ENCODE measurements around the gene FADS6.
"Not testable (repeated sequence)": the region's sequence is repeated elsewhere in the genome, so short reads cannot be mapped to it uniquely, and the experiment has no call there.

The FADS6 gene

DNA sequence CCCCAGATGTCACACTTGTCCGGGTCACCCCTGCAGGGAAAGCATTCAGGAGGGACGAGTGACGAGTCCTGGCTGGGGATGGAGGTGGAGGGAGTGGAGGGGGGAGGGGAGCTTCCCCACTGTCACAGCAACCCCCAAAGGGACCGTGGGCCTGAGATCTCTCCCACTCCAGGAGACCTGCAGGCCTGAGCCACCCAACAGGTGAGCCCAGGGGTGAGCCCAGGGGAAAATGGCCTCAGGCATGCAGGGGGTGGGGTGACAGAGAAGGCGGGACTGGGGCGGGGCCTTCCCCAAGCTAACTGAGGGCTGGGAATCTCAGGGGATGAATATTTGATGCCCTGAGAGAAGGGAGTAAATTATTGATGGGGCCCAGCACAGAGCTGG, 27.2 kb upstream of the FADS6 start:
- DNase-seq = no peak

DNA sequence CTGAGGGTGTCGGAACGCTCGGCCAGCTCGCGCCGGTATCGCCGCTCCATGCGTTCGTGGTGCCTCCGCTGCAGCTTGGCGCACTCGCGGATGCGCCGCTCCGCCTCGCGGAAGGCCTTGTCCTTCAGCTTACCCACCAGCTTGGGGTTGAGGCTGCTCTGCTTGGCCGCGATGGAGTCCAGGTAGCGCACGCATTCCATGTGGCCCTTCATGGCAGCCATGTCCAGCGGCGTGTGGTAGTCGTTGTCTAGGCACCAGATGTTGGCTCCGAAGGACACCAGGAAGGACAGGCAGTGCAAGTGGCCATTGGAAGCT, 26.8 kb upstream of the FADS6 start:
- DNase-seq = no peak

GRCh38 chr17:74919440-74920305, 26.2 kb upstream of the FADS6 start:
- no peak for DNase-seq

- DNase-seq = no peak
These were observed 25.5 kb upstream of the FADS6 start for GRCh38 chr17:74918906-74919305.

DNA sequence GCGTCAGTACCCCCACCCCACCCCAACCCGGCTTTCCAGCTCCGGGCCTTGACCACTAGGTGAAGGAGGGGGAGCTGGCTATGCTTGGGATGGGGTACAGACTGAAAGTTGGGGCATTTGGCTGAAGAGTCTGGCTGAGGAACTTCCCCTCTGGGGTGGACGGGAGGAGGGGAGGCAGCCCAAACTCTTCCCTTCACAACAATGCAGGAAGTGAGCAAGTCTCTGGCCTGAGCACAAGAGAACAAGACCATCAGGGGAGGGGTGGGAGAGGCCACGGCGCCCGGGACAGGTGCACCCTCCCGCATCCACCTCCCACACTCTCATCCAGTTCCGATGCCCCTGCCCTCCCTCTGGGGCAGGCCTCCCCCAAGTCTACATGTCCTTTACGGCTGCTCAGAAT, 24.0 kb upstream of the FADS6 start:
- no peak for DNase-seq

GRCh38 chr17:74916851-74917199, 23.4 kb upstream of the FADS6 start:
- DNase-seq = no peak

DNA sequence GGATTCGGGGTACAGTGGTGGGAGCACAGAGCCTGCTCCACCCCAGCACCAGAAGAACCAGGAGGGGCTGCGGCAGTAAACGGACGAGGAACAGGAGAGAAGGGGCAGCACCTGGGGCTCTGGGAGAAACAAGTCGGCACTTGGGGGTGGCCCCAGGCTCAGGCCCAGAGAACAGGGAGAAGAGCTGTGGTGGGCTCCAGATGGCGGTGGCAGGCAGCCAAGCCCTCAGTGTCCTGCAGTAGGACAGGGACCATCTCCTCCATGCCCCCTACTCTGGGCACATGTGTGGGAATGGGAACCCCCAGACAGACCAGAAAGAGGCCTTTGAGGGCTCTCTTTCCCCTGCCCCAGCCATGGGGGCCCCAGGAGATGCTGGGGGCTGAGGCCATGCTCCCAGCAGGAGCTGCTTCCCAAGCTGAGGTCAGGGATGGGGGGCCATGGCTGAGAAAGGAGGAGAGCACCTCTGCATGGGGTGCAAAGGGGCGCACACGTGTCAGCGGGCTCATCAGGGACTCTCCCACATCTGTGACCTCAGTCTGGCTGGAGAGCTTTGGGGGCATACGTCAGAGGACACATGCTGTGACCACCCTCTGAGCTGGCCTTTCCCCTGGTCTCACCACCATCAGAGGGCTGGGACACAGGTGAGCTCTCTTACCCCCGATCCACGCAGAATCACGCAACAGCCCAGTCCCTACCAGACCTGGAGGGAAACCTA, 22.9 kb upstream of the FADS6 start:
- no peak for DNase-seq

GRCh38 chr17:74911423-74911822, 18.0 kb upstream of the FADS6 start:
- DNase-seq = not testable (repeated sequence)

DNA sequence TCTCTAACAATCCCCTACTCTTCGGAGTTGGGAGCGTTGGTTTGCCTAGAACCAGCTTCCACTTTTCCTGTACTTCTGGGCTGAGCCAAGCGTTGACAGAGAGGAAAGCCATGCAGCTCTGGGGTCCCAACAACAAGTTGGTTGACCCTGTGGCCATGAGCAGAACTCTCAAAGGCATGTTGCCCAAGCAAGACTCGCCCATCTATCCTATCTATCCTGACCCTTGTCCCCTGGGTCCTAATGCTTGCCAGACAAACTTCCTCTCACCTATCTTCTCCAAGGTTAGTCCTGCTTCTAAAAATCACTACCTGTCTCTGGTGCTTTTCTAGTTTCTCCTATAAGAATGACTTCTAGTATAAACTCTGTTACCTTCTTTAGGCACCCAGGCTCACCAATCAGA, 15.7 kb upstream of the FADS6 start:
- DNase-seq = not testable (repeated sequence)

DNA sequence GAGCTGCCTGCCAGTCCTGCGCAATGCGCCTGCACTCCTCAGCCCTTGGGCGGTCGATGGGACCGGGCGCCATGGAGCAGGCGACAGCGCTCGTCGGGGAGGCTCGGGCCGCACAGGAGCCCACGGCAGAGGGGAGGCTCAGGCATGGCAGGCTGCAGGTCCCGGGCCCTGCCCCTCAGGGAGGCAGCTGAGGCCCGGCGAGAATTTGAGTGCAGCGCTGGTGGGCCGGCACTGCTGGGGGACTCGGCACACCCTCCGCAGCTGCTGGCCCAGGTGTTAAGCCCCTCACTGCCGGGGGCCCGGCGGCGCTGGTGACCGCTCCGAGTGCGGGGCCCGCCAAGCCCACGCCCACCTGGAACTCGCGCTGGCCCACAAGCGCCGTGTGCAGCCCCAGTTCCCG, 13.6 kb upstream of the FADS6 start:
- no peak for DNase-seq

DNA sequence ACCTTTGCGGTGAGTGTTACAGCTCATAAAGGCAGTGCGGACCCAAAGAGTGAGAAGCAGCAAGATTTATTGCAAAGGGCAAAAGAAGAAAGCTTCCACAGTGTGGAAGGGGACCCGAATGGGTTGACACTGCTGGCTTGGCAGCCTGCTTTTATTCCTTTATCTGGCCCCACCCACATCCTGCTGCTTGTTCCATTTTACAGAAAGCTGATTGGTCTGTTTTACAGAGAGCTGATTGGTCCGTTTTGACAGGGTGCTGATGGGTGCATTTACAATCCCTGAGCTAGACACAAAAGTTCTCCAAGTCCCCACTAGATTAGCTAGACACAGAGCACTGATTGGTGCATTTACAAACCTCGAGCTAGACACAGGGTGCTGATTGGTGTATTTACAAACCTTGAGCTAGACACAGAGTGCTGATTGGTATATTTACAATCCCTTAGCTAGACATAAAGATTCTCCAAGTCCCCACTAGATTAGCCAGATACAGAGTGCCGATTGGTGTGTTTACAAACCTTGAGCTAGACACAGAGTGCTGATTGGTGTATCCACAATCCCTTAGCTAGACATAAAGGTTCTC, 12.9 kb upstream of the FADS6 start:
- DNase-seq = not testable (repeated sequence)

DNA sequence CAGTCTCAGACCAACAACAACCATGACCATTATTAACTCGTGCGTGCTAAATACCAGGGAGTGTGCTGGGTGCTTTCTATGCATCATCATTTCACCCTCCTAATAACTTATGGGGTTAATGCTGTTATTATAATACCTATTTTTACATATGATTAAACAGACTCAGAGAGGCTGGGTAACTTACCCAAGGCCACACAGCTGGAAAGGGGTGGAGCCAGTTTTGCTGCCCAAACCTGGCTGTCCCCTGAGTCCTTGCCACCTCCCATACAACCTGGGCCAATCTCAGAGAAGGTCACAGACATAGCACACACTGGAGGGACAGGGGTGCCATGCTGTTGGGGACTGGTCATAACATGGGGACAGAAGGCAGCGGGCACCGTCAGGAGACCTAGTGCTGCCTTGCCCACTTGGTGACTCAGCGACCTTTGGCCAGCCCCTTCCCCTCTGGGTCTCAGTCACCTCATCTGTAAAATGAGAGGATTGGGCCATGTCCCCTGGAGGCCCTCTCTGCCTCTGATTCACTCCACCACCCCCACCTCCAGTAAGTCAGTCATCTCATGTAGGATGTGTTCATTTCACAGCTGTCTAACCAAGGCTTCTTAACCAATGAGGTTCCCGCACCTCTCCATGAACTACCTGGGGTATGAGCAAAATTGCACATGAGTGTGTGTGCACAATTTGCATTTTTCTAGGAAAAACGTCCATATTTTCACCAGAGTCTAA, 11.4 kb upstream of the FADS6 start:
- no peak for DNase-seq

DNA sequence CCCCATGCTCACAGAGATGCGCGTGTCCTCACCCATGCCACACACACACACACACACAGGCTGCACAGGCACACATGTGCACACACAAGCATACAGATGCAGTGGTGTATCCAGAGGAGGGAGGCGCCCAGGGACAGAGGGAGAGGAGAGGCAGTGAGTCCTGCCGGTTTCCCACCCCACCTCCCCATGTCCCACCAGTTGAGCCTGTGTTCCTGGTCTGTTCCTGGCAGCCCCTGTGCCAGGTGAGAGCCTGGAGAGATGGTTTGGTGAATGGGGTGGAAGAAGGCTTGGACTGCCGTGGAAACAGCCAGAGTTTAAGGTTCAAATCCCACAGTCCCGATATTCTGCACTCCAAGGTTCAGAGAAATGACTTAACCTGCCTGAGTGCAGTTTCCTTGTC, 10.2 kb upstream of the FADS6 start:
- no peak for DNase-seq

DNA sequence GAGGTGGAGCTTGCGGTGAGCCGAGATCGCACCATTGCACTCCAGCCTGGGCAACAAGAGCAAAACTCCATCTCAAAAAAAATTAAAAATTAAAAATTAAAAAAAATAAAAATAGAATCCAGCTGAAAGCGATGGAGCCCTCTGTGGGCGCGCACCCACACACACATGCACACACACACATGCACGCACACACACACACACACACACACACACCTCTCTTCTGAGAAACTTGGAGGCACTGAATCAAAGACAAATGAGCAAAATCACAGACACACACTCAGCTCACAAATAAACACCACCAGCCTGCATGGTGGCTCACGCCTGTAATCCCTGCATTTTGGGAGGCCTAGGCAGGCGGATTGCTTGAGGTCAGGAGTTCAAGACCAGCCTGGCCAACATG, 9.6 kb upstream of the FADS6 start:
- no peak for DNase-seq

DNA sequence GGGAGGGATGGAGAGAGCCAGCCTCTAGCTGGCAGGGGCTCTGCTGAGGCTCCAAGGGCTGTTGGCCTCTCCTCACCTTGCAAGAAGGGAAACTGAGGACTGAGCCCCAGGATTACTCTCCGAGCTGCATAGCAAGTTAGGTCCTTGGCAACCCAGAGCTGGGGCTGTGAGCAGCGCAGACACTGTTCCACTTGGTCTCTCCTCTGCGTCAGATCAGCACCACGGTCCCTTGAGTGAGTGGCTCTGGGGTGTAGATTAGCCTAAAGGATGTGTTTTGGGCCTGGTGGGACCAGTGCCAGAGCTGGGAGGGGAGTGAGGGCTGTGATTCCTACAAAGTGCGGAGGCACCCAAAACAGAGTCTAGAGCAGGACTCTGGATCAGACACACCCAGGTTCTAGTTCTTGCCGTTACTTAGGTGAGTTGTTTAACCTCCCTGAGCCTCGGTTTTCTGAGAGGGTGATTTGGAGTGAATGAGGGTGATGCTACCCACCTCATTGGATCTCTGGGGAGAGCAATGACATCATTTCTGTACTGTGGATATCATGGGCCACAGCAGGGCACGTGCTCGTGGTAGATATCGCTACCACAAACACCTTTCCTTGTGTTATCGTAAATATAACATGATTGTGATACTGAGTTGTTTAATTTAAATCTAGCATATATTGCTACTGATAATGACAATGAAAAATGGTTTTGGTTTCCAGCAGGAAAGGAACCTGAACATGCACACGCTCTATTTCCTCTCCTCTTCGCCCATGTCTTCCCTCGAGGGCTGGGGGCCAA, 8.1 kb upstream of the FADS6 start:
- no peak for DNase-seq

DNA sequence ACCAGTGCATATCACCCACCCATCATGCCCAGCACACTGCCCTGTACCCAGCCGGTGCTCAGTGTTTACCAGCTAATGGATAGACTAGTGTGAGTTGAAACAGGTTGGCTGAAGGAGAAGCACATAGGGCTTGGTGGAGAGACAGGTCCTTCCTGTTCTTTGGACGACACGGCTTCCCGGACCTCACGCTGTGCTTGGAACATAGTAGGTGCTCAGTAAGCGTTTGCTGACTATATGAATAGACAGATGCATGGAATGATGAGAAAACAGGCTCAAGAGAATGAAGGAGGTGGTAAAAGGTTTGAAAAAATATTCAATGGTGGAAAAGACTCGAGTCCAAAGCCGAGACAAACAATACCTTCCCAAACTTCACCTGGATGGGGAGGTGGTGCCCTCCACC, 6.8 kb upstream of the FADS6 start:
- DNase-seq = no peak

- no peak for DNase-seq
These were observed 5.0 kb upstream of the FADS6 start for GRCh38 chr17:74898376-74898946.

GRCh38 chr17:74893936-74894671, 671 bp upstream of the FADS6 start:
- DNase-seq = no peak

GRCh38 chr17:74892013-74892841, 1.2 kb downstream of the FADS6 start:
- DNase-seq = no peak

DNA sequence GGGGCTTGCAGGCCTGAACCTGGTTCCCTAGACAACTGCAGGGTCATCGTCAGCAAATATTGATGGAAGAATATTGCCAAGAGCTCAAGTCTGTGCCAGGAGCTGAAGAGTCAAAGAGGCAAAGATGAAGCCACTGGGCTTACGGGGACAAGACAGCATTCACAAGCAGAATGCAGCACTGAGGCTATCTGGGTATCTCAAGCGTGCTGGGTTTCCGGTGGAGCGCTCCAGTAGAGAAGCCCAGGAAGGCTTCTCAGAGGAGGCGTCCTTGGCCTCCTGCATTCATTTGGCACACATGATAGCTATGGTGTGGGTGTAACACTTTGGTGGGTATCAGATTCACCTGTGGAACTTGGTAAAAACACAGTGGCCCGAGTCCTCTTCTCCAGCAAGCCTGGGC, 2.9 kb downstream of the FADS6 start:
- no peak for DNase-seq

DNA sequence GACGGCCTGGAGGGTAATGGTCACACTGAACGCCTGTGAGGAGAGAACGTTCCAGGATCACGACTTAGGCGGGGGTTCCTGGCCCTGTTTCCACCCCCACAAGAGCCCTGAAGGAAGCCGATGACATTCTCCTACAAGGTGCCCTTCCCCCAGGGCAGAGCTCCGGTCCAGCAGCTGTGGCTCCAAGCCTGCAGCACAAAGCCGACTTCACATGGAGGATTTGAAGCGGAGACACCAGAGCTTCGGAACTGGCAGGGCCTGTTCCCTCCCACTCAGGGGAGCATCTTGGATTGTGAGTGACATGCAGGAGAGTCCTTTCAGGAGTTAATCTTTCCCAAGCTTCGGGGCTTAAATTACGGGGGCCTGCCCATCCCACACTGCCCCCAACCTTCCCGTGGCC, 5.0 kb downstream of the FADS6 start:
- DNase-seq = no peak
